ENCODE measurements around the gene CIAO3. TPM values are rescaled to one million over a fixed set of nuclear protein-coding genes. Genes with fewer than 3 reads are reported as not detected.
A peak's percentile ranks its signal among the peaks of the same experiment; 100 is the strongest.

The CIAO3 gene
- total RNA-seq, 1 experiment from 2014 or later, result 44.5 TPM

GRCh38 chr16:705431-706188 lies 35.2 kb downstream of the CIAO3 start, which contains the start of gene FBXL16:
TSS of gene FBXL16 (minus strand) at chr16:705801. CDS start at chr16:697405, 8,396 bp downstream.
- Mint-ChIP-seq H3K4me1 (ENCODE audit: low read depth, unreplicated experiment) (no peaks in the 10 kb centered on the region), H3K36me3 (ENCODE audit: insufficient read depth, unreplicated experiment) (peaks cover 6% of the 10 kb centered on the region), H3K4me3 (ENCODE audit: unreplicated experiment) (peak within 1 kb of the TSS; percentile 44), H3K27me3 (ENCODE audit: insufficient read depth, unreplicated experiment) (peaks cover 14% of the 10 kb centered on the region), H3K9me3 (ENCODE audit: unreplicated experiment) (no peaks in the 10 kb centered on the region), H3K27ac (ENCODE audit: unreplicated experiment) (no peak within 1 kb of the TSS)
- POLR2A ChIA-PET, result interaction anchor here (1.0 kb wide), 1 partner anchor 16 kb away, joined by 3 read pairs; no protein-coding TSS in a partner anchor
- TF ChIP-seq CTCF (IDR thresholded peaks at IDR 0.05; ENCODE audit: insufficient read depth in 1 of 2, low read depth in 1 of 2, low read length in 1 of 2, severe bottlenecking in 1 of 2, unreplicated experiment in 1 of 2), result no peak
- peaks cover 8% of the 10 kb centered on the region for H3K4me1 ChIP-seq
- intact Hi-C loops (cut with micrococcal nuclease; ENCODE audit: unreplicated experiment), result no loop called here
- no TSS peak for BruUV-seq (replicated peaks)
- peak within 1 kb of the TSS; percentile 34 for H3K4me3 ChIP-seq (ENCODE audit: low read depth, low read length)
- CTCF ChIA-PET, result no interaction called here
- no peaks in the 10 kb centered on the region for H3K36me3 ChIP-seq (ENCODE audit: control insufficient read depth, insufficient read depth, low read length)
- peak in 1 of 2 experiments; percentile 61 for DNase-seq
- H3K9me3 ChIP-seq, result no peaks in the 10 kb centered on the region
- no peaks in the 10 kb centered on the region; the same call in none of the 2 replicates for H3K27me3 ChIP-seq (replicated peaks; ENCODE audit: control insufficient read depth, insufficient read depth, low read length)

GRCh38 chr16:704552-705380 lies 36.0 kb downstream of the CIAO3 start:
- intact Hi-C loops (cut with micrococcal nuclease; ENCODE audit: unreplicated experiment), result no loop called here
- peaks cover 14% of the 10 kb centered on the region for H3K27me3 Mint-ChIP-seq (ENCODE audit: insufficient read depth, unreplicated experiment)
- POLR2A ChIA-PET, result interaction anchor here (1.0 kb wide), 1 partner anchor 17 kb away, joined by 3 read pairs; no protein-coding TSS in a partner anchor

More at GRCh38 chr16:704552-705380, 36.0 kb downstream of the CIAO3 start:
- Histone ChIP-seq H3K4me3 (ENCODE audit: low read depth, low read length) (peak overlapping the region; percentile 23), H3K9me3 (no peaks in the 10 kb centered on the region), H3K36me3 (ENCODE audit: control insufficient read depth, insufficient read depth, low read length) (no peaks in the 10 kb centered on the region), H3K4me1 (peaks cover 5% of the 10 kb centered on the region), H3K27me3 (replicated peaks; ENCODE audit: control insufficient read depth, insufficient read depth, low read length) (no peaks in the 10 kb centered on the region; the same call in none of the 2 replicates)
- no peaks in the 10 kb centered on the region for H3K4me1 Mint-ChIP-seq (ENCODE audit: low read depth, unreplicated experiment)
- no peak for TF ChIP-seq CTCF (IDR thresholded peaks at IDR 0.05; ENCODE audit: insufficient read depth in 1 of 2, low read depth in 1 of 2, low read length in 1 of 2, severe bottlenecking in 1 of 2, unreplicated experiment in 1 of 2)
- no peak for DNase-seq
- BruUV-seq (replicated peaks), result no TSS peak
- no peak overlapping the region for H3K27ac Mint-ChIP-seq (ENCODE audit: unreplicated experiment)
- no peaks in the 10 kb centered on the region for H3K9me3 Mint-ChIP-seq (ENCODE audit: unreplicated experiment)
- CTCF ChIA-PET, result no interaction called here
- H3K4me3 Mint-ChIP-seq (ENCODE audit: unreplicated experiment), result peak overlapping the region; percentile 44
- peaks cover 6% of the 10 kb centered on the region for H3K36me3 Mint-ChIP-seq (ENCODE audit: insufficient read depth, unreplicated experiment)
